ENCODE data around the gene RAB43.
"Not testable (repeated sequence)": the region's sequence is repeated elsewhere in the genome, so short reads cannot be mapped to it uniquely, and the experiment has no call there.

The RAB43 gene

GRCh38 chr3:129121016-129121791 lies 400 bp downstream of the RAB43 start:
- peak; percentile 35 for DNase-seq (ENCODE audit: low spot score)

DNA sequence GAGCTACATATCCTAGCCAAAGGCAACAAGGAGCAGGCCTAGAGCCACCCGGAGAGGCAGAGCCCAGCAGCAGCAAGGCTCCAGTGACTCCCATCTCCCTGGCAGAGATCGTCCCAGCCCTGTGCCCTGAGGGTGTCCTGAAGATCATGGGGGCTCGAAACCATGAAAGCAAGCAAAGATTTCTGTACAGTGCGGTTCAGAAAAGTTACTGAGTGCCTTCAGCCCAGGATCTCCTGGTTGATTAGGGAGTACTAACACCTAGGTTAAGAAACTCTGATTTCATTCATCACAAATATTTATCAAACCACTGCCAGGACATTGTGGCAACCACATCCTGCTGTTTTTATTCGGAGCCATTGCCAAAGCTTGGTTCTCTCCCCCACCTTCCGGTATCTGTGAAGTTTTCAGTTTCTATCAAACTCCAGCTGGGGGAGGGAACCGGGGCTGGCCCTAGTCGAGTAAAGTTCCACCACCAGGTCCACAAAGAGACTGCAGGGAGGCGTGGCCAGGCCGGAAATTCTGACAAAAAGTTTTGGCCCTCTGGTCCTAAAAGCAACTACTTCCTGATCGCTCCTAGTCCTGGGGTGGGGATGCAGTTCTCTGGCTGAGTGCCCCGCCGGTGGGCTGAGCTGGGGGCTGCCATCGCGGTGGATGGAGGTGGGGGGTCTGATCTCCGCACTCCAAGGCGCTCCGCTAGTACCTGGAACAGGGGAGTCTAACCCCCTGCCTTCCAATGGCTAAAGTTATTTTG lies 1.2 kb downstream of the RAB43 start:
- DNase-seq (ENCODE audit: low spot score), result peak; percentile 57

DNA sequence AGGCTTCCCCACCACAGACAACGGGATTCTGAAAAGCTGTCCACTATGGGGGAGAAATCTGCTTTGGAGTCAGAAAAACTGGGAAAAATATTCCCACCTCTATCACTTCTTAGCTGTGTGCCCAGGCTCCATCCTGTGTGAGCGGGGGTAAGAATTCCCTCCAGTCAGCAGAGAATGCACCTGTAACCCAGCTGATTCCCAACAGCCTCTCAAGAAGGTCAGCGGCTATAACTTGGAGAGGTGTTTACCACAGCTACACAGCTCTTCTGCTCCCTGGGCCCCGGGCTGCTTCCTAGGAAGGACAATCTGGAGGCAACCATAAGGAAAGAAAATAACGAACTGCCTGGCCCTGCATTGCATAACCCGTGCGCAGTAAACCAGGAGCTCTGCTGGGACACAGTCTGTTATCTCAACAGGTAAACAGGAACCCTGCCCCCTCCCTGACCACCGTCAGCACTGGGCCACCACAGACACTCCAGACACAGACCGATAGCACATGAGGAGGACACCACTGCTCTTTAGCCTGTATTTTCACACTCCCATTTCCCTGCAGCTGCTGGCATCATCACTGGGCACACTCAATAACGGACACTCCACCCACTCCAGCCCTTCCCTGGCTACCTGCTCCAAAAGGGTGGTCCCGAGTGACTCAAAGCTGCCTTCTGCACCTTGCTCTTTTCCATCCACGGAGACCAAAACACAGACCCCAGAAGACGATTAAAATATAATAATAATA lies 2.1 kb downstream of the RAB43 start:
- DNase-seq (ENCODE audit: low spot score), result no peak

- DNase-seq (ENCODE audit: low spot score), result no peak
These were observed 2.9 kb downstream of the RAB43 start for GRCh38 chr3:129118745-129119144.

DNA sequence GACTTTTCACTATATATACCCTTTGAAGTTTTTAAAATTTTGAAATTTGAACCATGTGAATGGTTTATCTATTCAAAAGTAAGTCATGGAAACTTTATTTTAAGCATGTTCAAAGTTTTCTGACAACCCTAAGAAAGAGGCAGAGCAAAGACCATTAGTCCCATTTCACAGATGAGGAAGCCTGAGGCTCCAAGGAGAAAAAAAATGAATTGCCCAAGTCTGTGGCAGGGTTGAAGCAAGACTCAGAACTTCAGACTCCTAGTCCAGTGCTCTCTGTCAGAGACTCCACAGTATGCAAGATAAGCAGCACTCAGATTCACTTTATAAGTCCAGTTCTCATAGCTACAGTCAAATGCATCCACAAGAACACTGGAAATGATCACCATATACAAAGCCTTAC lies 4.5 kb downstream of the RAB43 start:
- no peak for DNase-seq (ENCODE audit: low spot score)

DNA sequence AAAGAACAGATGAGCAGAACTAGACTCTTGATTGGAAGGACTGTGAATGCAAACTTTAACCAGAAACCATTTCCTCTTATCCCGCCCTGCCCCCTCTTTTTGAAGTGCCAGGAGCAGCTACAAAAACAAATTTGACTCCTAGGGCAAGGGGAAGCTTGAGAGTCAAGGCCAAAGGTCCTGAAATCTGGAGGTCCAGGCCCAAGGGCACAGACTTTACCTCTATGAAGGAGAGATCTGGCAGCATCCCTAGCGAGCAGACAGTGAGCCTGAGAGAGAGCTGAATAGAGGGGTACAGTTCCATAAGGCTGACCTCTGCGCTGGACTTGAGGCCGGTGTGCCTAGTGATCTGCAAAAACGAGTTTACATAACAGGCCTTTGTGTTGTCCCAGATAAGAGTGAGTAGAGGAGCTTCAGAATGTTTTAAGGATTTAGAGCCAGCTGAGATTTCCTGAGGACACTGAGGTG lies 5.1 kb downstream of the RAB43 start:
- no peak for DNase-seq (ENCODE audit: low spot score)

DNA sequence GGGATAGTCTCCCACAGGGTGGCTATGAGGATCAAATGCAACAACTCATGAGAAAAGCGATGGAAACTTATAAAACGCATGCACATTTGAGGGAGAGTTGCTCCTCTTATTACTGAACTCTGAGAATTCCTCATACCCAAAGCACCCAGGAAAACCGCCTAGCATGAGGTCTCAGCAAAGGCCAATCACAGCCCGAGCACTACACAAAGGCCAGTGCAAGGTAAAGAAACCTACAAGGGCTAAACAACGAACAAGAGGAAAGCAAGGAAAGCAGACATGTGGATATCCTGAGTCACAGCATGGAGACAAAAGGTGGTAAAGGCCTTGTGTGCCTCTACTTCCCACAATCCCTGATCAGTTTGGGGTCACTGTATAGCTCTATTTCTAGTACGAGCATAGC lies 7.1 kb downstream of the RAB43 start:
- no peak for DNase-seq (ENCODE audit: low spot score)

- no peak for DNase-seq (ENCODE audit: low spot score)
These were observed 9.1 kb downstream of the RAB43 start for GRCh38 chr3:129112308-129113052.

DNA sequence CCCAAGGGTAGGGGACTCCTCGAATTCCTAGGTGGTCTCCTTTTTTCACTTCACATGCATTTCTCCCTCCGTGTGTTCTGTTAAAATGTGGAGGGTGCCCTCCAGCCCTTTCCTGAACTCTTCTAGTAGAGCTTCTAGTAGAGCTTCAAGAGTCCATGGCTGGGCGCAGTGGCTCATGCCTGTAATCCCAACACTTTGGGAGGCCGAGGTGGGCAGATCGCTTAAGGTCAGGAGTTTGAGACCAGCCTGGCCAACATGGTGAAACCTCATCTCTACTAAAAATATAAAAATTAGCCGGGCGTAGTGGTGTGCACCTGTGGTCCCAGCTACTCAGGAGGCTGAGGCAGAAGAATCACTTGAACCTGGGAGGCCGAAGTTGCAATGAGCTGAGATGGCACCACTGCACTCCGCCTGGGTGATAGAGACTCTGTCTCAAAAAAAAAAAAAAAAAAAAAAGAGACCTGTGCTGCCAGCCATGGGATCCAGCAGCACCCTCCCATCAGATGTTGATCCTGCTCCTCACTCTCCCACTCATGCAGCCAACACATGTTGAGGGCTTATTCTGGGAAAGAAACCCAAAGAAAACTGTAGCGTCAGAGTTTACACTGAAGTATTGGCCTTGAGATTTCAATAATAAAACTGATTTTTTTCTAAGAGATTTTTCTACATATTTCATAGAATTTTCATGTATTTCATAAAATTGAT lies 10.4 kb downstream of the RAB43 start:
- DNase-seq (ENCODE audit: low spot score), result not testable (repeated sequence)

- no peak for DNase-seq (ENCODE audit: low spot score)
These were observed 13.8 kb downstream of the RAB43 start for GRCh38 chr3:129107793-129108192.

- DNase-seq (ENCODE audit: low spot score), result no peak
These were observed 14.6 kb downstream of the RAB43 start for GRCh38 chr3:129106866-129107565.

- no peak for DNase-seq (ENCODE audit: low spot score)
These were observed 15.3 kb downstream of the RAB43 start for GRCh38 chr3:129106320-129106719.

DNA sequence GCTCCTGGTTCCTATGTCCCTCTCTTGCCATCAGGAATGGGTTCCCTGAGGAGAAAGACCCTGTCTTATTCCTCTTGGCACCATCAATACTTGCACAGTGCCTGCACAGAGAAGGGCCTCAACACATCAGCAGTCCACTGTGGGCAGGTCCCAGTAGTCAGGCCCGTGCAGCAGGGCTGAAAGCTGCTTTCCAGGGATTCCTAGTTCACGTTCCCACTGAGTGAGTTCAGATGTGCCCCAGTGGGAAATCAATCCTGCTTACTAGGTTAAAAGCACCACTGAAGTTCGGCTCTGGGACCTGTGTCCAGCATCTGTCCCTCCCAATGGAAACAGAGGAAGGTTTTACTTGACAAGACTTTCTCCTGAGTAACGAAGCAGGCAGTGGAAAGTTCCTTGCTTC lies 15.7 kb downstream of the RAB43 start:
- DNase-seq (ENCODE audit: low spot score), result no peak

DNA sequence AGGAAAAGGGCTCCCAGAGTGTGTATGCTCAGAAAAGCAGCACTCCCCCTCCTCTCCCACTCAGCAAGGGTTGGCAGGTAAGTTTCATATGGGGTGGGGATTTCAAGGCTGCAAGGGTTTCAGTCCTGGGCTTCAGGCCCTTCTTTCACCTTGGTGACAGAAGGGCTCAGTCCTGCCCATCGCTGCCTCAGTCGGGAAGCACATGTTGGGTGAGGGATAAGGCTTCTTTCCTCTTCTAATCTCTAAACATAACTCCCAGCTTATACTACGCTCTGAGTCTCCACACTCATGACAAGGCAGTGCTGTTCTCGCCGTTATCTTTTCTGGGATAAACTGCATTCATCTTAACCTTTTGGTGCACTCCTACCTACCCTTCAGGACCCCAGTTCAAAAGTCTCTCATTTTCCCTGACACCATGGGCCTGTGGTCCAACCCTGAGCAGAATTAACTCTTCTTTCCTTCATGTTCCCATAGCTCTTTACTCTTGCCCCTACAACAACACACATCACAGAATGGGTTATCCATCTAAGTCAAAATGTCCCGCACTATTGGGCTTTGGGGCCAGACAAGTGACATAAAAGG lies 17.0 kb downstream of the RAB43 start:
- no peak for DNase-seq (ENCODE audit: low spot score)

GRCh38 chr3:129104051-129104450 lies 17.6 kb downstream of the RAB43 start:
- no peak for DNase-seq (ENCODE audit: low spot score)

- DNase-seq (ENCODE audit: low spot score), result no peak
These were observed 18.3 kb downstream of the RAB43 start for GRCh38 chr3:129103296-129103695.

DNA sequence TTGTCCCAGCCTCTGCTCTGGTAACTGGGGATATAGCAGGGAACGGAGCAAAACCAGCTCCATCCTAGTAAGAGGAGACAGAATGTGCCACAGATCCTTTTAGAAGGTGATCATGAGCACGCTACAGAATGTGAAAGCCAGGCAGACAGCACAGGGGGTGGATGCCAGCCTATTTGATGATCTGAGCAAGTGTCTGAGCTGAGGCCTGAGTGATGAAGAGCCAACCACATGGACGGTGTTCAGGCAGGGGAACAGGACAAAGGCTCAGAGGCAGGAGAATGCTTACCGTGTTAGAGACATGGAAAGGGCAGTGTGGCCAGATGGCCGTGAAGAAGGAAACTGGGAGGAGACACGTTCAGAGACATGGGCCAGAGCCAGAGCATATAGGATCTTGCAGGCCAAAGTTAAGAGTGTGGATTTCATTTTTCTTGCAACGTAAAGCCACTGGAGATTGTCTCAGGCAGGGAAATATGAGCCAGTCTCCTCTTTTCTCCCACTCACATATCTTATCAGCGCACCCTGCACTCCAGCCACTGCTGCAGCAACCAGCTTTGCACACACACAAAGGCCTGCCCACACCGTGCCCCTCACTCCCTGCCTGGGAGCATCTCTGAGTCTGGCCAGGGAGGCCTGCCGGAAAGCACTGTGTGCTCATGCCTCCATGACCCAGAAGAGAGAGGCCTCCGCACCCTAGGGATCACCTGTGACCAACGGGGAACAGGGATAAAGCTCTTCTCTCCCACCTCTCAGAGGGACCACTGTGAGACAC lies 20.1 kb downstream of the RAB43 start:
- no peak for DNase-seq (ENCODE audit: low spot score)

DNA sequence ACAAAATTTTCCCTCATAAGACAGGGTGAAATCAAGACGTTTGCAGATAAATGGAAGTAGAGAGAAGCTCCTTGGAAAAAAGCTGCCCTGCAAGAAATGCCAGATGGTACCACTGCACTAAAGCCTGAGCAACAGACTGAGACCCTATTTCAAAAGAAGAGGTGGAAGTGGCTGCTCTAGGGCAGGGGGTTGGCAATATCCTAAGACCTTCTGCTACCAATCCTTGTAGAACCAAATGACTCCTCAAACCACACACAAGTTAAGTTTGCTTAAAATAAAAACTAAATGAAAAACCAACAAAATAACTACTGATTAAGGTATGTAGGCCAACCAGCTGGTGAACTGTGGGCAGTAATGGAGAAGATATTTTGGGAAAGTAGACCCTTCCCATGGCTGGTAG lies 21.3 kb downstream of the RAB43 start:
- DNase-seq (ENCODE audit: low spot score), result no peak

GRCh38 chr3:129095285-129095684 lies 26.3 kb downstream of the RAB43 start:
- DNase-seq (ENCODE audit: low spot score), result no peak

DNA sequence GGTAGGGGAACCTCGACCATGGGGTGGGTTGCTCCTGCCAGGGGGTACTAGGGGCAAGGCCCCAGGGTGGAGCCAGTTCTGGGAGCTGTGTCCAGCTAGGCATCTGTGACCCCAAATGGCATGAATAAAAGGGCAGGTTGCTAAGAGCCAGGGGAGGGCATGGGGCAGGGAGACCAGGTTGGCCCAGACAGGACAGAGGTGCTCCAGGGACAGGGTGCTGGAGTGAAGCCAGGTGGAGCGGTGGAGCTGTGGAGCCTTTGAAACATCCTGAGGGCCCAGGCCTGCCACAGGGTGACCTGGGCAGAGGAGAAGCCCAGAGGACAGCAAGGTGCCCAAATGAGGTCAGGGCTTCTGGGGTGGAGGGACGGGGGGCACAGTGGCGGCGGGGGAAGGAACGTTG lies 33.3 kb downstream of the RAB43 start:
- not testable (repeated sequence) for DNase-seq (ENCODE audit: low spot score)

Measured in putamen (tissue), 1 donor.